ENCODE data around the gene IFNA4. TPM values are rescaled to one million over a fixed set of nuclear protein-coding genes. Genes with fewer than 3 reads are reported as not detected.
"Not testable (repeated sequence)": the region's sequence is repeated elsewhere in the genome, so short reads cannot be mapped to it uniquely, and the experiment has no call there.

The IFNA4 gene
- total RNA-seq (2014; rRNA removed; shearing (Covaris generic)) = not detected in 2 replicates
- polyA plus RNA-seq (2015; cell fraction: cytosol; rRNA removed) = not detected in 2 replicates
- not detected in 2 replicates for polyA plus RNA-seq (2015; cell fraction: nucleus; rRNA removed)

- DNase-seq (ENCODE audit: low read depth, low spot score); in situ Hi-C loops (cut with HindIII; ENCODE audit: low pct_unique_long_range_greater_than_20kb, low sequenced_read_pairs): not testable (repeated sequence)
Observed at GRCh38 chr9:21187487-21187886, at the start of gene IFNA4. TSS of gene IFNA4 (minus strand) at chr9:21187587. CDS start at chr9:21187531, 56 bp downstream.

DNA sequence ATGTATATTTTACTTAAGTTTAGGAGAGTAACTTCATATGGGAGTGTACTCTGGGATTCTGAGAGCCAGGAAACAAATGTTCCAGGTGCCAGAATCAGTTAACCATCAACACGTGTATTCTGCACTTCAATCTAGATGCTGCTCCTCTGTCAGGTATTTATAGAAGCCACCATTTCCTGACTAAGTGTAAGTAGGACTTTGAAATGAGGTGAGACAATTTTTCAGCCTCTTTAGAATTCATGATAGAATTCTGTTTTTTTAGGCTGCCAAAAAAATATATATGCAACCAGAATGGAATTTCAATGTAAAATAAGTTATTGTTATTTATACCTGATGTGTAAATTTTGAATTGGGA, 49.0 kb upstream of the IFNA4 start:
- in situ Hi-C loops (cut with HindIII; ENCODE audit: low pct_unique_long_range_greater_than_20kb, low sequenced_read_pairs); DNase-seq (ENCODE audit: low read depth, low spot score): not testable (repeated sequence)

GRCh38 chr9:21235468-21236359, 48.3 kb upstream of the IFNA4 start:
- in situ Hi-C loops (cut with HindIII; ENCODE audit: low pct_unique_long_range_greater_than_20kb, low sequenced_read_pairs) = not testable (repeated sequence)
- DNase-seq (ENCODE audit: low read depth, low spot score) = peak; percentile 64

DNA sequence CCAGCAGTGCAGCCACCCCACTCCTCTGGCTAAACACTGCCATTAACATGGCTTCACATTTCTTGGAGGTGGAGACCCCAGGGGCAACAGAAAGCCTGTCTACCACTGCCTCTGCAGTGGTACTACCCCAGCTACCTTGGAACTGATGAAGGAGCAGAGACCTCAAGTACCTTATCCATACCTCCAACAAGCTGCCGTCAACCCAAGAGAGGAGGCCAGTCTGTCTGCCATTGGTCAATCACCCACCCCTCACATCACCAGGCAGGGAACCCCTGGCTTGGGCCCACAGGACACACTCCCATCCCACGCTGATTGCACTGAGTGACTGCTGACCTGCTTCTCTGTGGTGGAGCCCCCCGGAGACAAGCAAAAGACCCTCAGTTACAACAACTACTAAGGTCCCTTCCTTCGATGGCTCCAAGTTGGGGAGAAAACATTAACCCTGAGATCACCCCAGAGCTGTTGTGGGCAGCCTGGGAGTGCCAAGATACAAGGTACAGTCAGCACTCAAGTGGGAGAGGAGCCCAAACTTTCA, 46.8 kb upstream of the IFNA4 start:
- no peak for DNase-seq (ENCODE audit: low read depth, low spot score)
- in situ Hi-C loops (cut with HindIII; ENCODE audit: low pct_unique_long_range_greater_than_20kb, low sequenced_read_pairs) = no loop called here

- in situ Hi-C loops (cut with HindIII; ENCODE audit: low pct_unique_long_range_greater_than_20kb, low sequenced_read_pairs) = no loop called here
- no peak for DNase-seq (ENCODE audit: low read depth, low spot score)
Observed at GRCh38 chr9:21233258-21233657, 45.9 kb upstream of the IFNA4 start.

DNA sequence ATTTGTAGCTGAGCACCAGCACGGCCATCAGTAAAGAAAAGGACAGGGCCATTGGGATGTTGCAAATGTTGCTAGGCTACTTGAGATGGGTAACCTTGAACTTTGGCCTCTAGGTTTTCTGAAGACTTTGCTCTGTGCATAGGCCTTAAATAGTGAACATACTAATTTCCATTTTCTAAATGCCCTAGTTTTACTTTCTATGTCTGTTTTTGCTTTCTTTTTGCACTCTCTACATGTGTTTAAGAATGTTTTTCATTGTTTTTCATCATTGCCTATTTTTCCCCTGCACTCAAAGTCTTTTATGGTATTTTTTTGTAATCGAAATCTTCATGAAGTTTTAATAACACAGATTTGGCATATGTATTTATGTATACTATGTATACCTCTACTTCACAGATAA, 40.7 kb upstream of the IFNA4 start, which contains the start of gene IFNA17:
Gene IFNA17, minus strand, starts transcription at position 101 of the 400 bp plus-strand sequence. Its CDS starts 49 bp downstream, at position 52.
- in situ Hi-C loops (cut with HindIII; ENCODE audit: low pct_unique_long_range_greater_than_20kb, low sequenced_read_pairs) = no loop called here

DNA sequence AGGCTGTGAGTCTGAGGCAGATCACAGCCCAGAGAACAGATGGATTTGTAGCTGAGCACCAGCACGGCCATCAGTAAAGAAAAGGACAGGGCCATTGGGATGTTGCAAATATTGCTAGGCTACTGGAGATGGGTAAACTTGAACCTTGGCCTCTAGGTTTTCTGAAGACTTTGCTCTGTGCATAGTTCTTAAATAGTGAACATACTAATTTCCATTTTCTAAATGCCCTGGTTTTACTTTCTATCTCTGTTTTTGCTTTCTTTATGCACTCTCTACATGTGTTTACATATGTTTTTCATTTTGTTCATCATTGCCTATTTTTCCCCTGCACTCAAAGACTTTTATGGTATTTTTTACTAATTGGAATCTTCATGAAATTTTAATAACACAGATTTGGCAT, 29.8 kb upstream of the IFNA4 start, which contains the start of gene IFNA16:
Gene IFNA16, minus strand, starts transcription at position 101 of the 400 bp plus-strand sequence. Its CDS starts 6 bp downstream, at position 95.
- DNase-seq (ENCODE audit: low read depth, low spot score) = not testable (repeated sequence)

More for the DNA sequence above, 40.7 kb upstream of the IFNA4 start, which contains the start of gene IFNA17:
- no peak for DNase-seq (ENCODE audit: low read depth, low spot score)

DNA sequence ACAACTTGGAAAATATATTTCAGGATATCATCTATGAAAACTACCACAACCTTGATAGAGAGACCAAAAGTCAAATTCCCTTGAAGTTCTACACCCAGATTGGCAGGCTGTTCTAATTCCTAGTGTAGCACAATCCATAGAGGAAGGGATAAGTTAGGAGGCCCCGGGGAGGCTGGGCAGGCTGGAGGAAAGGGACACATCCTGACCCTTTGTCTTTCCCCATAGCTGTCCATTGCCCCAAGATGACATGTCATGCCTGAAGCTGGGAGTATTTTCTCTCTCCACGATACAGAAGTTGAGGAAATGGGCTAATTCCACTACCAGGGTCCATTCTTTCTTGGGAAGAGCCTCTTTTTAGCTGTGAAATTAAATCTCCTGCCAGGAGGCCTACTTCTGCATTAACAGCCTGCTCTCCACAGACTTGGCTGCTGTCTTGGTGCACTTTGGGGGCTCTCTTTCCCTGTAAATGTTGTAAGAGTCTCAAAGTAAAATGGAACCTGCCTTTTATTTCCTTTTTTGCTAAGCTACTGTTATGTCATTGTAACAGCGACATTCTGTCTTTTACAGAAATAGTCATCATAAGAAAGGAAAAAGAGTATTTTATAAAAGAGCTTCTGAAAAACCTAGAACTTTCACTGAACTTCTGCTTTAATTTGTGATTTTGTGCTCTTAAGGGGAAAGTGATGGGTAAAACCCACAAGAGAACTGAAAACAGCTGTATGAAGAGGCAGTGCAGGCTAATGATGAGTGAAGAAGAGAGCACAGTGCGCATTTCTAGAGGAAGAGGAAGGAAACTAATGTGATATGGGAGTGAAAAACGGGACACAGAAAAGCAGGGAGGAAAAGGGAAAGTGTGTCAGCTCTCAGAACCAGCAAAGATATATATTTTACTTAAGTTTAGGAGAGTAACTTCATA, 26.3 kb upstream of the IFNA4 start:
- peak; percentile 29 for DNase-seq (ENCODE audit: low read depth, low spot score)
- in situ Hi-C loops (cut with HindIII; ENCODE audit: low pct_unique_long_range_greater_than_20kb, low sequenced_read_pairs) = not testable (repeated sequence)

More for the DNA sequence above, 29.8 kb upstream of the IFNA4 start, which contains the start of gene IFNA16:
- in situ Hi-C loops (cut with HindIII; ENCODE audit: low pct_unique_long_range_greater_than_20kb, low sequenced_read_pairs) = not testable (repeated sequence)

GRCh38 chr9:21212160-21212559, 24.8 kb upstream of the IFNA4 start:
- in situ Hi-C loops (cut with HindIII; ENCODE audit: low pct_unique_long_range_greater_than_20kb, low sequenced_read_pairs); DNase-seq (ENCODE audit: low read depth, low spot score): not testable (repeated sequence)

DNA sequence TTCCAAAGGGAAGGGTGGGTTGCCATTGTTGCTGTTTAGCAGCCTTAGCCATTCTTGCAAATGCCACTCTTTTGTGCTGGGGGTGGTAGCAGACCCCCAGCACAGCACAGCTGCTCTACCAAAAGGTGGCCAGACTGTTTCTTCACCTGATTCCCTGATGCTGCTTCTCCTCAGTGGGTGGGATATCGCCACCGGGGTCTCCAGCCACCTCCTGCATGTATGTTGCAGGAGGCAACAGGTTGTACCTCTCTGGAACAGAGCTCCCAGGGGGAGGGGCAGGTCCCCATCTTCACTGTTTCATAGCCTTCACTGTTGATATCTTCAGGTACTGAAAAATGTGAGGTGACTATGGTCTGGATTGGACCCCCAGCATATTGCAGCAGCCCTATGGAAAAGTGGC, 23.4 kb upstream of the IFNA4 start:
- DNase-seq (ENCODE audit: low read depth, low spot score); in situ Hi-C loops (cut with HindIII; ENCODE audit: low pct_unique_long_range_greater_than_20kb, low sequenced_read_pairs): not testable (repeated sequence)

GRCh38 chr9:21210311-21210710, 22.9 kb upstream of the IFNA4 start:
- in situ Hi-C loops (cut with HindIII; ENCODE audit: low pct_unique_long_range_greater_than_20kb, low sequenced_read_pairs) = no loop called here
- no peak for DNase-seq (ENCODE audit: low read depth, low spot score)

GRCh38 chr9:21207043-21207442, 19.7 kb upstream of the IFNA4 start, which contains the start of gene IFNA10:
TSS of gene IFNA10 (minus strand) at chr9:21207143. CDS start at chr9:21207097, 46 bp downstream.
- in situ Hi-C loops (cut with HindIII; ENCODE audit: low pct_unique_long_range_greater_than_20kb, low sequenced_read_pairs) = not testable (repeated sequence)

DNA sequence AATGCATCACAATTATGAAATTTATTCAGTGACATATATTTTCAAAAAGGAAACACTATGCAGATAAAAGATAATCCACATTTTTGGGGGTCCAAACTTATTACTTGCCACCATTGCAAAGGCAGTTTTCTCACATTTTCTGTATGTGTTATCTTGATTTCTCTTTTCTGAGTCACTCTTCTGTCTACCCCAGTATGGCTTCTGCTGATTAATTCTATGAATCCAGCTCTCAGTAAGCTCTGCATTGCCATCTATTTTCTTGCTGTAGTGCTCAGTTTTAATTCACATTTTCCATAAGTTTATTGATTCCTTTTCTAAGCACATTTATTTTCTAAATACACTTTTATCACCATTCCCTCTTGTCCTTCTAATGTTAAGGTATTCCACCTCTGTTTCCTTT, 17.8 kb upstream of the IFNA4 start:
- DNase-seq (ENCODE audit: low read depth, low spot score) = no peak
- in situ Hi-C loops (cut with HindIII; ENCODE audit: low pct_unique_long_range_greater_than_20kb, low sequenced_read_pairs) = no loop called here

More at GRCh38 chr9:21207043-21207442, 19.7 kb upstream of the IFNA4 start, which contains the start of gene IFNA10:
- not testable (repeated sequence) for DNase-seq (ENCODE audit: low read depth, low spot score)

- in situ Hi-C loops (cut with HindIII; ENCODE audit: low pct_unique_long_range_greater_than_20kb, low sequenced_read_pairs); DNase-seq (ENCODE audit: low read depth, low spot score): not testable (repeated sequence)
Observed at GRCh38 chr9:21202105-21202504, 14.7 kb upstream of the IFNA4 start, which contains the start of gene IFNA7. TSS of gene IFNA7 (minus strand) at chr9:21202205. CDS start at chr9:21202165, 40 bp downstream.

DNA sequence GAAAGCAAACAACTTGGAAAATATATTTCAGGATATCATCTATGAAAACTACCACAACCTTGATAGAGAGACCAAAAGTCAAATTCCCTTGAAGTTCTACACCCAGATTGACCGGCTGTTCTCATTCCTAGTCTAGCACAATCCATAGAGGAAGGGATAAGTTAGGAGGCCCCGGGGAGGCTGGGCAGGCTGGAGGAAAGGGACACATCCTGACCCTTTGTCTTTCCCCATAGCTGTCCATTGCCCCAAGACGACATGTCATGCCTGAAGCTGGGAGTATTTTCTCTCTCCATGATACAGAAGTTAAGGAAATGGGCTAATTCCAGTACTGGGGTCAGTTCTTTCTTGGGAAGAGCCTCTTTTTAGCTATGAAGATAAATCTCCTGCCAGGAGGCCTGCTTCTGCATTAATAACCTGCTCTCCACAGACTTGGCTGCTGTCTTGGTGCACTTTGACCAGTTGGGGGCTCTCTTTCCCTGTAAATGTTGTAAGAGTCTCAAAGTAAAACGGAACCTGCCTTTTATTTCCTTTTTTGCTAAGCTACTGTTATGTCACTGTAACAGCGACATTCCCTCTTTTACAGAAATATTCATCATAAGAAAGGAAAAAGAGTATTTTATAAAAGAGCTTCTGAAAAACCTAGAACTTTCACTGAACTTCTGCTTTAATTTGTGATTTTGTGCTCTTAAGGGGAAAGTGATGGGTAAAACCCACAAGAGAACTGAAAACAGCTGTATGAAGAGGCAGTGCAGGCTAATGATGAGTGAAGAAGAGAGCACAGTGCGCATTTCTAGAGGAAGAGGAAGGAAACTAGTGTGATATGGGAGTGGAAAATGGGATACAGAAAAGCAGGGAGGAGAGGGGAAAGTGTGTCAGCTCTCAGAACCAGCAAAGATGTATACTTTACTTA, 7.7 kb upstream of the IFNA4 start:
- in situ Hi-C loops (cut with HindIII; ENCODE audit: low pct_unique_long_range_greater_than_20kb, low sequenced_read_pairs) = not testable (repeated sequence)
- peak; percentile 43 for DNase-seq (ENCODE audit: low read depth, low spot score)
